GM12878 (cell line): ENCODE data around the gene MSH2. TPM values are rescaled to one million over a fixed set of nuclear protein-coding genes. Genes with fewer than 3 reads are reported as not detected.
"Not testable (repeated sequence)": the region's sequence is repeated elsewhere in the genome, so short reads cannot be mapped to it uniquely, and the experiment has no call there.

Source experiments
- ATAC-seq: fragments of 200-7000 bp; cut with Tn5 transposase; 3 replicates; pipeline ENCODE4 v1.9.1; 2020; ENCODE audit warnings: mild to moderate bottlenecking, moderate library complexity
- BruUV-seq: library from RNA; stranded (reverse); fragments of 400-500 nt; replicated peaks from 2 replicates; lab custom pipeline; 2021; lab: Mats Ljungman, UMichigan
- CTCF ChIA-PET: fragments of 300-600 bp; sonication (Branson Sonifier 250); formaldehyde crosslinking; extraction: SDS; loops from one replicate; lab custom pipeline; 2021; ENCODE audit warnings: inconsistent platforms; lab: Yijun Ruan, JAX
- POLR2A ChIA-PET: fragments of 350-600 bp; formaldehyde crosslinking; extraction: SDS; loops from one replicate; lab custom pipeline; 2021; ENCODE audit warnings: inconsistent platforms; lab: Charles Lee
- RAD21 ChIA-PET: fragments of 300-600 bp; sonication (Branson Sonifier 250); formaldehyde crosslinking; loops from one replicate; lab custom pipeline; 2023; ENCODE audit warnings: antibody characterized with exemption; ENCODE audit not compliant: unreplicated experiment; lab: Charles Lee
- SMC1A ChIA-PET: fragments of 300-600 bp; sonication (Branson Sonifier 250); formaldehyde crosslinking; loops from one replicate; lab custom pipeline; 2023; ENCODE audit not compliant: unreplicated experiment, uncharacterized antibody; lab: Charles Lee
- DNase-seq: peaks from one replicate; pipeline ENCODE4 v3.0.0-alpha.2; 2011; ENCODE audit warnings: low read depth, low spot score
- FAIRE-seq: peaks from 3 replicates; lab custom pipeline; 2011; peaks lifted over from hg19 to GRCh38; lab: Jason Lieb, UNC
- H2AFZ ChIP-seq: 2 replicates; pipeline ENCODE4 v1.6.0; 2011; ENCODE audit warnings: low read depth, low read length, control low read depth; ENCODE audit not compliant: control insufficient read depth
- H3K27ac ChIP-seq: 2 replicates; pipeline ENCODE4 v1.5.1; 2011; ENCODE audit warnings: control low read depth; ENCODE audit not compliant: control insufficient read depth, insufficient read depth
- H3K27me3 ChIP-seq, 2 experiments: replicated peaks in 1 of 2; 2 replicates each; pipeline versions ENCODE4 v1.6.0 to v1.6.1; 2011; ENCODE audit warnings: low read length in 1 of 2; ENCODE audit not compliant: control insufficient read depth in 2 of 2, insufficient read depth in 2 of 2
- H3K36me3 ChIP-seq, 2 experiments: 2 replicates each; pipeline ENCODE4 v1.5.1; 2011; ENCODE audit warnings: low read length in 1 of 2; ENCODE audit not compliant: control insufficient read depth in 2 of 2, insufficient read depth in 2 of 2
- H3K4me1 ChIP-seq: 2 replicates; pipeline ENCODE4 v1.6.1; 2011; ENCODE audit warnings: mild to moderate bottlenecking, low read length, moderate library complexity, mixed read lengths; ENCODE audit not compliant: control insufficient read depth, insufficient read depth
- H3K4me2 ChIP-seq: 2 replicates; pipeline ENCODE4 v1.6.0; 2011; ENCODE audit warnings: control low read depth; ENCODE audit not compliant: control insufficient read depth, insufficient read depth
- H3K4me3 ChIP-seq: fragments of 200-600 bp; sonication (generic); 2 replicates; pipeline ENCODE4 v1.5.1; 2016
- H3K79me2 ChIP-seq: 2 replicates; pipeline ENCODE4 v1.6.0; 2011; ENCODE audit warnings: low read length; ENCODE audit not compliant: control insufficient read depth, insufficient read depth
- H3K9ac ChIP-seq: 2 replicates; pipeline ENCODE4 v1.8.0; 2011; ENCODE audit warnings: low read length, control low read depth, mixed read lengths; ENCODE audit not compliant: control insufficient read depth, insufficient read depth
- H3K9me3 ChIP-seq: replicated peaks from 3 replicates; pipeline ENCODE4 v1.5.1; 2011; ENCODE audit warnings: mild to moderate bottlenecking, low read length; ENCODE audit not compliant: control insufficient read depth, insufficient read depth
- H4K20me1 ChIP-seq: 2 replicates; pipeline ENCODE4 v1.6.0; 2011; ENCODE audit not compliant: control insufficient read depth, insufficient read depth
- BCL3 ChIP-seq: IDR thresholded peaks from 2 replicates; pipeline ENCODE4 v1.6.1; 2011; ENCODE audit warnings: borderline replicate concordance, low read depth, mild to moderate bottlenecking, moderate library complexity, low read length; ENCODE audit not compliant: insufficient read depth, poor library complexity, severe bottlenecking
- CTCF ChIP-seq, 3 experiments: IDR thresholded peaks in 2 of 3; conservative IDR thresholded peaks in 1 of 3; 2 replicates each; pipeline ENCODE4 v1.5.1; 2011; ENCODE audit warnings: low read depth in 3 of 3, low read length in 3 of 3, mild to moderate bottlenecking in 3 of 3, control low read depth in 2 of 3, moderate library complexity in 2 of 3, inconsistent platforms in 1 of 3, mixed read lengths in 1 of 3; ENCODE audit not compliant: control insufficient read depth in 2 of 3, insufficient read depth in 1 of 3; ENCODE audit errors: extremely low read depth in 1 of 3
- WGBS: methylation state at CpG from one replicate; pipeline ENCODE4 v1.1.6; 2016; ENCODE audit warnings: low lambda C conversion rate; ENCODE audit not compliant: insufficient replicate concordance, insufficient coverage; ENCODE audit errors: missing lambda C conversion rate; 5-methylcytosine and 5-hydroxymethylcytosine counted together
- in situ Hi-C: fragments of 300-500 bp; cut with MboI; formaldehyde crosslinking; loops from 9 replicates; pipeline ENCODE4 v1.14.3; 2018; ENCODE audit warnings: mixed read lengths
- intact Hi-C: fragments of 100-400 bp; cut with micrococcal nuclease; formaldehyde crosslinking; loops from one replicate; pipeline ENCODE4 v1.14.2; 2022; ENCODE audit not compliant: unreplicated experiment
- polyA plus RNA-seq, 11 experiments: library from polyadenylated mRNA; depleted of rRNA in 4 of 11; unstranded in 6 of 11; stranded (reverse) in 5 of 11; fragments of >200 nt; fragmentation: Nextera tagmentation in 4 of 11; fragmentation: Illumina TruSeq in 1 of 11; extraction: Ambion mirVana in 4 of 11; extraction: Trizol in 1 of 11; gene quantifications; 1 replicate in 1 of 11; 2 replicates in 10 of 11; pipeline versions ENCODE4 v1.2.1 to v1.2.3, GENCODE V29; 2011 to 2016; ENCODE audit warnings: inconsistent platforms in 2 of 11, missing spikeins in 2 of 11, low read depth in 1 of 11
- total RNA-seq, 4 experiments: library from RNA; depleted of rRNA in 3 of 4; stranded (reverse); fragments of >200 nt in 3 of 4; fragmentation: Illumina TruSeq in 1 of 4; extraction: Trizol in 1 of 4; gene quantifications; 2 replicates each; pipeline versions ENCODE4 v1.2.1 to v1.2.3, GENCODE V29; 2013 to 2021

Gene MSH2
- total and polyA plus RNA-seq, 10 of the 15 experiments (the other 5 are each of a cell fraction or from before 2014, with no cell fraction given), result 24.3 to 94.4 (median 55.5) TPM

DNA sequence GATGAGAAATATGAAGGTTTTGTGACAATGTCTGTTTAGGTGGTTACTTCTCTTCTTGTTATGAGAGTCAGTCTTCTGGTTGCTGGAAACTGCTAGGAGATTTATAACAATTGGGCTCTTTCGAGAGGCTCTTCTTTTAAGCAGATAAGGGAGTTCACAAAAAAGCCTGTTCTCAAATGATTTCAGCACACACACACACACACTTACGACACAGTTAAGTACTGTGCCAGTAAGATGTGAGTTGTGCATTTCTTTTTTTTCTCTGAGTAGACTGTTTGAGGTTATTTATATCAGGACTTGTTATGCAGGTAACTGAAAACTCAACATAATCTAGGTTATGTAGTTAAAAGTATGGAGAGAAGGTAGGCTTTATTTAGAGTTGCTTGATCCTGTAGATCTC lies 49.8 kb downstream of the MSH2 start:
- TF ChIP-seq CTCF (IDR thresholded peaks at IDR 0.05 in 2 of 3, conservative IDR thresholded peaks at IDR 0.05 in 1 of 3; ENCODE audit: control insufficient read depth in 2 of 3, extremely low read depth in 1 of 3, insufficient read depth in 1 of 3, low read depth in 3 of 3, low read length in 3 of 3) (no peak), BCL3 (no peak)
- no peaks in the 10 kb centered on the region; a peak in 2 of 4 replicates for H3K36me3 ChIP-seq
- RAD21 ChIA-PET, result no interaction called here
- no peak overlapping the region for H3K4me3 ChIP-seq
- H3K9me3 ChIP-seq, result no peaks in the 10 kb centered on the region
- no peaks in the 10 kb centered on the region for H3K27me3 ChIP-seq
- WGBS, result 91% methylated on average over 2 of the region's 2 CpGs
- SMC1A ChIA-PET, result no interaction called here
- DNase-seq (no peak), FAIRE-seq (no peak), ATAC-seq (no peak)
- CTCF ChIA-PET, result no interaction called here
- no peaks in the 10 kb centered on the region; the same call in 1 of the 2 replicates for H3K4me1 ChIP-seq
- H3K9ac ChIP-seq, result no peak overlapping the region
- no peak overlapping the region for H2AFZ ChIP-seq
- H4K20me1 ChIP-seq, result no peaks in the 10 kb centered on the region
- H3K4me2 ChIP-seq, result no peak overlapping the region
- POLR2A ChIA-PET, result no interaction called here
- H3K27ac ChIP-seq, result no peak overlapping the region
- no peaks in the 10 kb centered on the region for H3K79me2 ChIP-seq
- intact Hi-C loops (no loop called here), in situ Hi-C loops (no loop called here)
- no TSS peak for BruUV-seq

DNA sequence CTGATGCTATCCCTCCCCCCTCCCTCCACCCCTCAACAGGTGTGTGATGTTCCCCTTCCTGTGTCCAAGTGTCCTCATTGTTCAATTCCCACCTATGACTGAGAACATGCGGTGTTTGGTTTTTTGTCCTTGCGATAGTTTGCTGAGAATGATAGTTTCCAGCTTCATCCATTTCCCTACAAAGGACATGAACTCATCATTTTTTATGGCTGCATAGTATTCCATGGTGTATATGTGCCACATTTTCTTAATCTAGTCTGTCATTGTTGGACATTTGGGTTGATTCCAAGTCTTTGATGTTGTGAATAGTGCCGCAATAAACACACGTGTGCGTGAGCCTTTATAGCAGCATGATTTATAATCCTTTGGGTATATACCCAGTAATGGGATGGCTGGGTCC lies 51.9 kb downstream of the MSH2 start:
- H3K36me3 ChIP-seq, H3K9me3 ChIP-seq, H3K27ac ChIP-seq, H2AFZ ChIP-seq, H3K4me1 ChIP-seq, RAD21 ChIA-PET, intact Hi-C loops, DNase-seq, H3K9ac ChIP-seq, H3K4me3 ChIP-seq, ATAC-seq, H4K20me1 ChIP-seq, H3K79me2 ChIP-seq, BruUV-seq, in situ Hi-C loops, FAIRE-seq, POLR2A ChIA-PET, H3K4me2 ChIP-seq, CTCF ChIA-PET, H3K27me3 ChIP-seq: not testable (repeated sequence)
- SMC1A ChIA-PET, result interaction anchor here (1.2 to 1.5 kb wide), 2 partner anchors 10 to 313 kb away, joined by 4 to 6 read pairs; no protein-coding TSS in a partner anchor
- 100% methylated on average over 5 of the region's 5 CpGs for WGBS
